ENCODE measurements around the gene SMAD6.
"Not testable (repeated sequence)": the region's sequence is repeated elsewhere in the genome, so short reads cannot be mapped to it uniquely, and the experiment has no call there.

The SMAD6 gene

DNA sequence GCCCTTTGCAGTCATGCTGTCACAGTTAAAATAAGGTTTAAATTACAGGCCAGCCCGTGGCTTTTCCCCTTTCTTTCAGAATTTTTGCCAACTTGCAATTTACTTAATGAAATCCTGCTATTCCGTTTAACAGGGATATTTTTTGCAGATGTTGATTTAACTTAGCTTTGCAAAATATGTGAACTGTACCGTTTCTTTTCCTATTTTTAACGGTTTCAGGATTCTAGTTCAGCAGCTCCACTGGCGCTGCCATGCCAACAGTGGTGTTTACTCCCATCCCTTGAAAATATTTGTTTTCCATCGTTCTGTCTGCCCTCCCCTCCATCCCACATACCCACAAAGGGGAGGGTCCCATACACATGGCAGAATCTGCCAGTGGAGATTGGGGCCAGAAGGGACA is 54.3 kb downstream of the SMAD6 start:
- DNase-seq, result no peak

DNA sequence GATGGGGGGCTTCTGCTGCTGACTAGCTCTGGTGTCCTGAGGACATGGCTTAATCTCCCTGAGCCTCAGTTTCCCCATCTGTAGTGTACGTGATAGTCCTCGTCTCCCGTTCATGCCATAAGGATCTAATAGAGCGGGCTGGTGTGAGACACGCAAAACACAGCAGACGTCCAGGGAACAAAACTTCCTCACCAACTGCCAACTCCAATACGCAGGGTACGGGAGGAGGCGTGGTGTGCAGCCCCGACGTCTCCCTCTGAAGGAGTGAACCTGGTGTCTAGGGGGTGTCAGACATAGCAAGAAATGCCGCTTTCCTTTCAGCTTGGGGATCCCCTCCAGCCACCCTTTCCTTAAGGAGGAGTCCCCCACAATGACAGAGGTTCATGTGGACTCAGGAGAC is 55.0 kb downstream of the SMAD6 start:
- no peak for DNase-seq

DNA sequence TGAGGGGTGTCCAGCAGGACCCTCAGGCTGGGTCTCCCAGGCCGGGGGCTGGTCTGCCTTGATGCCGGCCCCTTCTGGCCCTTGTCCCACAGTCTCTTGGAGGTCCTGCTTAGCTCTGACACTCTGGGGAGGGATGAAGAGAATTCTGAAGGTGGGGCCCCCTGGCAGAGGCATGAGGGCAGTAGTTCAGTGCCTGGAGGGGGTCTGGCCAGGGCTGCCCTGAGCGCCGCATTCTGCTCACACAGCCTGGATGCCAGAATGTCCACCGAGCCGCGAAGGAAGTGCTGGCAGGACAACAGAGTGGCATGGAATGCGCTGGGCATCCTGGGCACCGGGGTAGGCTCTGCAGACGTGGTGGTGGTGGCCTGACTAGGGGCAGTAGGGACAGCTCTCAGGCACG is 55.5 kb downstream of the SMAD6 start:
- DNase-seq, result no peak

DNA sequence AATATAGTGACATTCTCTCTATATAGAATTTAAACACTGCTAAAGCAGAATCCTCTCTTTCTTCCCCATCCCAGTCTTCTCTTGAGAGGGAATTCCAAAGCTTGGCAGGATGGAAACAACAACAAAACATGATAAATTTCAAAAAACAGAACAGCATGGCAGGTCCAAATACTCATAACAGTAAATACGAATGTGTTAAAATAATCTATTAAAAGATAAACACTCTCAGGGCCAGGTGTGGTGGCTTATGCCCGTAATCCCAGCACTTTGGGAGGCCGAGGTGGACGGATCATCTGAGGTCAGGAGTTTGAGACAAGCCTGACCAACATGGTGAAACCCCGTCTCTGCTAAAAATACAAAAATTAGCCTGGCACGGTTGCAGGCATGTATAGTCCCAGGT is 56.2 kb downstream of the SMAD6 start:
- not testable (repeated sequence) for DNase-seq

DNA sequence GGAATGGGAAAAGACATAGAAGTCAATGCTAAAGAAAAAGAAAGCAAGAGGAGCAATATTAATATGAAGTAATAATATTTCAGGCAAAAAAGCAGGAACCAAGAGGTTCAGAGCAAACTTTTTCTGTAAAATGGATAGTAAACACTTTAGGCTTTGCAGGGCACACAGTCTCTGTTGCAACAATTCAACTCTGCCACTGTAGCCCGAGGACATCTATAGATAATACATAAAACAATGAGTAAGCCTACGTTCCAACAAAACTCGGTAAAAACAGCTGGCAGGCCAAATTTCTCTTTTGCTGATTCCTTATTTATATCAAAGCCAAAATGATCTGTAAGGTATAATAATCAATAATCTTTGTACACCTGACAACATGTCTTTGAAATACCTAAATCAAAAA is 56.8 kb downstream of the SMAD6 start:
- DNase-seq, result no peak

DNA sequence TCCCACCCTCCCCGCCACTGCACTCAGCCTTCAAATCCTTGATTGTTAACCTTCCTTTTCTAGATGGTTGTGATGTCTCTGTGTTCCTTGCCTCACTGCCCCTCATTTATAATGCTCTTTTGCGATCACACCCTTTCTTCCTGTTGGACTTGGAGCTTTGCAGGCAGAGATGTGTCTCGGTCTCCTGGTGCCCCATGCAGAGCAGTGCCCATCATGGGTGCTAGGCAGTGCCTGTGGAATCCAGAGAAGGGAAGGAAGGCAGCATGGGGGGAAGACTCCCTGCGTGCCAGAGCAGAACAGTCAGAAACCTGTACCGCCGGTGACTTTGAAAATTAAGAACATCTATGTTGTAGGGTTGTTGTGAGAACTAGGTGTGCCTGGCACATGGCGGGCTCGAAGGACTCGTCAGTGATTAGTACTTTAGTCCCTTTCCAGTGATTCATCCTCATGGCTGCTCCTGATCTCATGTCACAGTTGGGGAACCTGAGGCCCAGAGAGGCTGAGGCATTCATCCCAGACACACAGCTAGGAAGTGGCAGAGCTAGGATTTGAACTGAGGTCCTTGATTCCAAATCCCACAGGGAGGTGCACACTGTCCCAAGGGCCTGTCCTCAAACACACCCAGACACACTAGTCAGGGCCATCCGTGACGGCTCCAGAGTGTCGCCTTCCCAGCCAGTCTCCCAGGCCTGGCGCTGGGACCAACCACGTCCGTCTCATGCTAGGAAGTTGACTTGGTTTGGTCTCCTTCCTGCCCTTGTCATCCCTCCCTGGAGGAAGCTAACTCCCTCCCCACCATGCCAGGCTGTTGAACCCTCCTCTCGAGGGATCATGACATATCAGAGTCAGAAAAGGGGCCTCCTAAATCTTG is 58.3 kb downstream of the SMAD6 start:
- DNase-seq, result no peak

DNA sequence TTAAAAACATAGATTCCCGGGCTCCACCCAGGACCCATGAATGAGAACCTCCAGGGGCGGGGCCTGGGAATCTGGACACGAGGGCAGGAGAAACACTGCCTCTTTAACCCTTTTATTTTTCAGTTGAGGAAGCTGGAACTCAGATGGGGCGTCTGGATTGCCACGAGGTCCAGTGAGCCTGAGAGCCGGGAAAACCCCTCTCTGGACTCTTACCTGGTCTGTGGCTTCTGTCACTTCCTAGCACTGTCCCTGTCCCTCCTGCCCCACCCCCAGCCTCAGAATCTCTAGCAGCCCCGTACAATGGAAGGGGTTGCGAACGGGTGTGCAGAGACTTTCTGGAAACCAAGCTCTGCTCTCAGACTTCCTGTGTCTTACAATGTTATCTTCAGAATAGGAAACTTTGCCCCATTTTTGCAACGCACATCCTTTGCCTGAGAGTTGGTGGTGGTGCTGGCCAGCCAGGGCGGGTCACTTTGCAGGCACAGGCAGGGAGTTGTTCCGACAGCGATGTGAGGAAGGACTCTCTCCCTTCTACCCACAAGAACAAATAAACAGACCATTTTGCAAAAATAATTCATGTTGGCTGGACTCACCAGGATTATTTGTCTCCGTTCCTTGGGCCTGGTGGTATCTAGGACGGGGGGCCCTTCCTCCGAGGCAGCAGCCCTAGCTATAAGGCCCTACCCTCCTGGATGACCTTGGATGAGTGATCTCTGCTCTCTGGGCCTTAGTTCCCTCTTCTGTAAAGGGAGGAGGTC is 59.1 kb downstream of the SMAD6 start:
- DNase-seq, result no peak

DNA sequence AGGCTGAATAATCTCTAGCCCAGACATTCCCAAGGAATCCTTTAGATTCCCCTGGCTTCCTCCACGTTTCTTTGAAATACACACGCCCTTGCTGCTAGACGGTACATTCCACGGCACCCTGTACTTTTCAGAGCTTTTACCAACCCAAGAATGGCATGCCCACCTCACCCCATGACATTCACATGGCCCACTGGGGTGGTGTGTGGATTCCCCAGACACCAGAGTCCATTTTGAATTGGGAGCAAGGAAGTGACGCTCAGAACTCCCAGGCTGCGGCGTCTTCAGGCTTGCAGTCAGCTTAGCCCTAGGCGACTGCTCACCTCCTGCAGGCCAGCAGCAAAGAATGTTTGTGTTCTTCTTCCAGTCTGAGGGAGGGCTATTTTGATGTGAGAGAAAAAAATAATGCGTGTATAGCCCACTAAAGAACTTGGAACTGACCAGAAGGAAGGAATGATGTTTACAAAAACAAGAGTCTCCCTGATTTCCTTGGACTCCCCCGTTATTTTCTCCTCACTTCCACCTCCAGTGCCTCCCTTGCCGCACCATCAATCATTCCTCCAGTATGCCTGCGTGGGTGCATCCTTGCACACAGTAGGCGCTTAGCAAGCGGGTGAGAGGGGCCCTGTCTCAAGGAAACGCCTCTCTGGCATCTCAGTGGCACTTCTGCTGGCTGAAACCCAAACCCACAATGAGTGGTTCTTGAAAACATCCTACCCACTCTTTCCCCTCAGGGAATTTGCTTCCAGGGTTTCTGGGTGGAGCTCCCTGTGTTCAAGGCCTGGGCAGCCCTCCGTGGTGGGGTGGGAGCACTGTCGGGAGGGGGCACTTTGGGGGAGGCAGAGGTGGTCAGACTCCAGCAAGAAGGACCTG is 59.9 kb downstream of the SMAD6 start:
- no peak for DNase-seq

DNA sequence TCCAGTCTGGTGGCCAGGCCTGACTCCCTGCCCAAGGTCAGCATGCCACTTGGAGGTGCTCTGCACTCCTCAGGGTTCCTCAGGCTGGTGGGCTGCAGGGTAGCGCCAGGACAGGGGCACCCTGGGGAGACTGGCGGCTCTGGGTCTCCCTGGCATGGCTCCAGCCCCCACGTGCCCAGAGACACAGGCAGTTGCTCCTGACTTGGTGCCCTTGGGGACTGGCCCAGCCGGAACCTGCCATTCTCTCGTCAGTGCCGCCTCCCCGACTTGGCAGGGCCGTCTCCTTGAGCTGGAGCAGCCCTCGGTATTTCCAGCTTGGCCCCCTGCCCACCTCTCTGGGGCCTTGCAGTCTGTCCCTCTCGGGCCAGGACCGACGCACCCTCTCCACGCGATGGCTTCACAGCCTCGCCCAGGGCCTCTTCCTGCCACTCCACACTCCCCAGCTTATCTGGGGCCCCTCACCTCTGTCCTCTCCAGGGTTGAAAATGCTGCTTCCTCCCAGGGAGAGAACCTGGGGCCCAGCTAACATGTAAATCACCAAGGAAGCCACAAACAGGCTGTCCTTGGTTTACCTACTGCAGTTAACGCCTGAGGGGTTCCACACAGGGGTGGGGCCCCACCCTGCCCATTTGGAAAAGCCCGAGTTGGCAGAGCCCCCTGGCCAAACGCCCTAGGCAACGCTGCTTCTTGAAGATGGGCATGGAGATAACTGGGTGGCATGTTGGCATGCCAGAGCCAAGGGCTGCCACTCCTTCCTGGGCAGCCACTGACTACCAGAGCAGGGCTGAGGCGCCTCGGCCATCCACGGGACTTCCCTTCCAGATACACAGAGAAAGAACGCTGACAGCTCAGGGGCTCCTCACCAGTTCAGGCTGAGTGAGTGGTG is 61.4 kb downstream of the SMAD6 start:
- DNase-seq, result peak in 28 of 51 donors; percentile 3 to 72 (median 39)

DNA sequence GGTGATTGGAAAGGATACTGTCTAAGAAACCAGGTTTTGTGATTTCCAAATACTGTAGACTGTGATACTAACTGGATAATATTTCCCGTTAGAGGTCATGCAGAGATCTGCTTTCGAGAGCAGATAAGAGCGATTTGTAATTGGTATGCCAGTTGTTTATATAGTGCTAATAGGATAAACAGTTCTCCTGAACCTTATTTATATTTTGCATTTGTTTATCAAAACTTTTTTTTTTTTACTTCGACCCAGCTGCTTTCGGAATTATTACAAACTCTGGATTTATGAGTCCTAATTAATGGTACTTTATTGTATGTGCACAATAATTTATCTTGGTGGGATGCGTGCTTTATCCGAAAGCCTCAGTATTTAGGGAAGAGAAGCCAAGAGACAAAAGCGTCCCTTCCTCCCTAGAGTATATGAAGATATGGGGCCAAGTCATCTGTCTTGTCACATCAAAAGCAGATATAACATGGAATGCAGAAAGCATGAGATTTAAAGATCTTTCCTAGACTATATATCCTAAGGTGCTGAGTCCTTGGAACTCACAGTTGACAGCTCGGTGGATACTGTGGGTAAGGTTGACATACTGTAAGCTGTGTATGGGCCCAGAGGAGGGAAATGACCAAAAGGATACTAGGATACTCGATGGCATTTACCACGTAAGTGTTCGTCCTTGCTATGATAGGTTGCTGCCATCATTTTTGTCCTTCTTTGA is 62.2 kb downstream of the SMAD6 start:
- no peak for DNase-seq

DNA sequence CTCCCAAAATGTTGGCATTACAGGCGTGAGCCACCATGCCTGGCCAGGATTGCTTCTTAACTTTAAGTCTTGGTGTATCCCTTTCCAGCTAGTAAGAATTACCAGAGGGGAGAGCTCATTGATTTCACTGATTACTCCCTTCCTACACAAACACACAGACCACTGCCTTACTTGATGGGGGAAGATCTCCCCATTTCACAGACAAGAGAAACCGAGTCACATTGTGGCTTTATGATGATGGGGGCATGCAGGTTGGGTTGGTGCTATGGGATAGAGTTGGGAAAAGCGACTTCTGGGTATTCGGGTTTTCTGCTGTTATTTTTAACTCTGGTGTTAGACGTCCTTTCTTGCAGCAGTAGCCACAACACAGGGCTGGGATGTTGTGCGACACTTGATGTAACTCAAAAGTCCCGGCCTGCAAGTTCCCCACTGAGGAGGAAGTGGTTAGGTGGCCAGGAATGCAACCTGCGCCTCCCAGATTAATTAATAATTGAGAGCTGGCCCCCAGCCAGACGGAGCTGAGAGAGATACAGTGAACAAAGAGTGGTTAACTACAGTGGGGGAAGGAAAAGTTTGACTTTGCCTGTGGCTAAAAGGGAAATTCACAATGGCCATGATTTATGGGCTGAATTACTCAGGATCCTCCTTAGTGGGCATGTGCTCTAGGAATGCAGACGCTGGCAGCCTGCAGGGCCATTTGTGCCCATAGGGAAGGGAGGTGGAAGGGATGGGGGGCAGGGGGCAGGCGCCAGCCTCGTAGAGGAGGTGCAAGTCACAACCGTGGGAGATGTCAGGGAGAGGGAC is 63.6 kb downstream of the SMAD6 start:
- DNase-seq, result no peak

DNA sequence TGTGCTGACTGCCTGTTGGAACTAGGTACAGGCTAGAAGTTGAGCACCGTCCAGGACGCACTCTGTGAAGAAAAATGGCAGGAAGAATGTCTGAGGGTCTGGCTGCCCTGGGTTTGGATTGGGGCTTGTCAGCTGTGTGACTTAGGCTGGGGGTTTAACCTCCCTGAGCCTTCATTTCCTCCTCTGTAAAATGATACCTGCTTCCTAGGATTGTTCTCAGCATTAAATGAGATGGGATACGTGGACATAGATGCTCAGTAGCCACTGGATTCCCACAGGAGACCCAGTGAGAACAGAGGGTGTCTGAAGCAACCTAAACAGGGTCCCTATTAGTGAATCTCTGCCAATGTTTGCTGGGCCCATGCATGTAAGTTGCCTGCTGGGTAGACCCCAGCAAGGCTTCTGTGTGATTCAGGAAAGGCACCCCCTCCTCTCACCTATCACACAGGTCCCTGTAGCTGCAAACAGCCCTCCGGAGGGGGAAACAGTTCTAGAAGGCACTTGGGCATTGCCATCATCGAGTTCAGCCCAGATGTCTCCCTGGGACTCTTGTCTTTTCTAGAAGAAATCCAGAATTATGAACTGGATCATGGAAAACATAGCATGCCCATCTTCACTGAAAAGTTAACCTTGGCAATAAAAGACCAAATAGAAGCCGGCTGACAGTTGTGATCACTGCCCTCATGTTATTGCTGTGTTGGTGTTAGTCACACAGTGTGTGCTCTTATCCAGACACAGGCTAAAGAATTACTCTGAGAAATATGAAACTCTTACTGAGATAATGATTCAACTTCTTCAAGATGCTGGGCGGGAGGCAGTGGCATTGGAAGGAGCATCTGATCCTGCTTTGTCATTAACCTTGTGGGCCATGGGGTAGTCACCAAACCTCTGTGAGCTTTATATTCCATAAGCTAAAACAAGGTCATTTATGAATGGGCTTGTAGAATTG is 64.5 kb downstream of the SMAD6 start:
- no peak for DNase-seq

DNA sequence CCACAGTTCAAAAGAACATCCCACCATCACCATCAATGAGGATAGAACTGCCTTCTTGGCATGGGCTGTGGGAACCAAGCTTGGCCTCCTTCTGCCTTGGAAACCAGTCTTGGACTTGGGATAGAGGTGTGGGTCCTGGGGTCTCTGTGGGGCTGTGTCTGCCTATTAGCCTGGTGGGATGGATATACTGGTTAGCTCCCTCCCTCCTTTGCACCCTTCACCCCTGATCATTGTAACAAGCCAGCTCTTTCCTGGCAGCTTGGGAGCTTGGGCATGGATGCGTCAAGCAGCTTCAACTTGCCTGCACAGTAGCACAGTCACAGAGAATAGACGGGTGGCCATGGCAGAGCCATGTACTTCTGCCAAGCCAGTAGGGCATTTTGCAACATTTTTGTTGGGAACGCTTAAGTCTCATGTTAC is 65.2 kb downstream of the SMAD6 start:
- DNase-seq, result peak in 10 of 51 donors; percentile 7 to 25 (median 16)

DNA sequence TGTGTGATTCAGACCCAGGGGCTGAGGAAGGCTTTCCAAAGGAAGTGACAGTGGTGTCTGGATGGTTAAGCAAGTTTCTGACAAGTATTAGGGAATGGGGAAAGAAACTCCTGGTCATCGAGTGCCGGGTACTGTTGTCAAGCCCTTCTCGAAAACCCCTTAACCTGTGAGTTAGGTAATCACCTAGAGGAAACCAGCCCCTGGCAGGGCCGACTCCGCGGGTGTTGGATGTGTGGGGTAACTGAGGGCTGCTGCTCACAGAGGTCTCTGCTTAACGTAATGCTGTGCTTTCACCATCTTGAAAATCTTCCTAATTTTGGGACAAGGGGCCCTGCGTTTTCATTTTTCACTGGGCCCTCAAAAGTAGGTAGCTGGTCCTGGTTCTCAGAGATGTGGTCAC is 67.0 kb downstream of the SMAD6 start:
- DNase-seq, result no peak

DNA sequence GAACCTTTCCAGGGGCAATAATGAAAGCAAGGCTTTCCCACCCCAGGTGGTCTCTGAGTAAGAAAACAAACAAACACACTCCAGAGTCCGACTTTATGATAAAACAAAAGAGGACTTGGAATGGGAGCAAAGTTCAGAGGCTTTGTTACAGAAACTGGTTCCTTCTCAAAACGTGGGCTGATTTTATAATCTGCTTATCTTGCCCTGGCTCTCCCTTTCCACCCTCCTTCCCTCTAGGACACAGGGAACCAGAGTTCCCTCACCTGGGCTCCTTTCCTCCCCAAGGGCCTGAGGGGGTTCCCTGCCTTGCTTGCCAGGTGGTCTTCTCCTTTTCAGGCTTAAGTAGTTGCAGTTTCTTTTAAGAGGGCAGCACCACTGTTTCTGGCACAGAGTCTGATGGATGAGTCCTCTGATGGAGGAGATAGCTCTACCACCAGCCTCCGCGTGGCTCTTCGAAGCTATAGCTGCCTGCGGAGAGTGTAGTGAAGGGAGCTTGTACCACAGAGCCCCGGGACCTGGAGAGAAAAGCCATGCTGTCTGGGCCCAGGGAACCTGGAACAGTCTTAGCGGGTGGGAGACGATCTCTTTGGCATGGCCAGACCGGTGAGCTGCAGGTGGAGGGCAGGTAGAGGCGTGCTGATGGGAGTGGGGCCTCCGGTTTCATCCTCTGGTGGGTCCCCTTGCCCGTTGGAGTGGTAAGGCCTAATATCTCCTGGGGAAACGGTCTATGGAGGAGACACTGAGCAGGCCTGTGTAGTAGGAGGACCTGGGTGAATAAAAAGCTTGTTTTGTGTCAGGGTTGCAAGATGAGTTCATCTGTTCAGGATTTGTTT is 68.7 kb downstream of the SMAD6 start:
- no peak for DNase-seq

DNA sequence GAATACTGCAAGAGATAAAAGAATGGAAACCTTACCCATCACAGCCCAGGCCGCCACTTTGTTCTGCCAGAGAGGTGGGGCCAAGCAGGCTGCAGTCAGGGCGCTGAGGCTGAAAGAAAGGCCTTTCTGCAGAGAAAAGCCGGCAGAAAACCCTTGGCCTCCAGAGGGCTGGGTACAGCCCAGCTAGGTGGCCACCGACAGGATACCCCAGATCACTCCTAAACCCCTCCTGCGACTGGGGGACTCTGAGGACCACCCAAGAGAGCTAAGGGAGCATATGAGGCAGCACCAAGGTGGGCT is 69.3 kb downstream of the SMAD6 start:
- no peak for DNase-seq

DNA sequence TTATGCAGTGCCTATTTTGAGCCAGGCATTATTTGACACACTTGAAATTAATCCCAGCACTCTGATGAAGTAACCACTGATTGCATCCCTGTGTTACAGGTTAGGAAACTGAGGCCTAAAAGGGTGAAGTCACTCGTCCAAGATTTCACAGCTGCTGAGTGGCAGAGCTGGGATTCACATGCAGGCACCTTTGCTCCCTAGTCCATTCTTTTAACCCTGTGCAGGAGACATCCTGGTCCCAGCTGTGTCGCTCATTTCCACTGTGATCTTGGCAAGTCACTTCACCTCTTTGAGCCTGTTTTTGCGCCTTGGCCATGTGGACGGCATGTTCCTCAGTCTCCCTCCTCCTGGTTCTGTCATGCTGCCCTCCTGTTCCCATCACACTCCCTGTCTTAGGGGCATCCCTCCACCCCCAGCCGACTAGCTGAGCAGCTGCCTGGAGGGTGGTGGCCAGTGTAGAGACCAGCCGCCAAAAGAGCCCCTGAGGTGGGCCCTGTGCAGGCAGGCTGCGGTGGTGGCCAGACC is 70.6 kb downstream of the SMAD6 start:
- no peak for DNase-seq
